Measurements from ENCODE around the gene ZNF12.

Gene ZNF12

DNA sequence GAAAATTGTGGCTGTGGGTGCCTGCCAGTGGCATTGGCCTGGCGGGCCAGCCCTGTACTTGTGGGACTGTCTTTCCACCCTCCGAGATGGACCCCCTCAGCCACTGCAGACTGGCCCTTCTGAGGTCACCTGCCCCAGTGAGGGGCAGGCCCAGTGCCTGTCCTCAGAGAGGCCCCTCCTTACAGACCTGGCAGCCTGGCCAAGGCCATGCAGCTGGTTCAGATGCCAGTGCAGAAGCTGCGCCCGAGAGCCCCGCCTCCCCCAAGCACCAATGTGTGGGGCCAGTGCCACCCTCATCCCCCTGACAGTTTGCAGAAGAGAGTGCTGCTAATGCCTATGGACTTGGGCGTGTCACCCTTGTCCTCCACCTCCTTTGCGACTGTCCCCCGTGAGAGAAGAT lies 59.7 kb downstream of the ZNF12 start:
- DNase-seq (ENCODE audit: low spot score) = no peak

DNA sequence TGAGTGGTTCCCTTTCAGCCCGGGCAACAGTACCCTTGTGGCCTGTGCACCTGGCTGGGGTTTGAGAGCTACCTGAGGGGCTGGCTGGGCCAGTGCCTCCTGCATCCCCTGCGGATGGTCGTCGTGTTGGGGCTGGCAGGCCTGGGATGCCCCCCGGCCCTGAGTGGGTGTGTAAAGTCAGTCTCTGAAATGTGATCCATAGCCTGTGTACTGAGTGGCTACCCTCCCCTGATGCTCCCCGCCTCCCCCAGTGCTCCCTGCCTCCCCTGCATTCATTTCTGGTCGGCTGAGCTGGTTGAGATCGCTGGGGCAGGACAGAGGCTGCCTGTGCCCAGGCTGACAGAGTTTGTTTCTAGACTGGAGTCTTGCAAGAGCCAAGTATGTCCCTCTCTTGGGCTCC lies 60.3 kb downstream of the ZNF12 start:
- DNase-seq (ENCODE audit: low spot score) = no peak

DNA sequence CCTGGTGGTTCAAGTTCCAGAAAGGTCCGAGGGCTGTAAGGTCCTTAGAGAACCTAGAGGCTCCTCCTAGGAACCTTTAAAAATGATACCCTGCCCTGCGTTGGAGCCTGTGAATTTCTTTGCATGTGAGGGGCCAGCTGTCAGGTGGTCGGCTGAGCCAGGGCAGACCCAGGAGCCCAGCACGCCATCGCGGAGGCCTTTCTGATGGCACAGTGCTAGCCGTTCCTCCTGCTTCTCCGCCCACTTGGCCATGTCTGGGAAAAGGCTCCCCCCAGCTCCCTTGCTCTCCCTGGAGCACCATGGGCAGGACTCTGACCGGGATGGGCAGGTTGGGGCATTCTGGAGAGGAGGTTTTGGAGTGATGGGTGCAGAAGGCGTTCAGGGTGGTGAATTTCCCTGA lies 62.0 kb downstream of the ZNF12 start:
- no peak for DNase-seq (ENCODE audit: low spot score)

DNA sequence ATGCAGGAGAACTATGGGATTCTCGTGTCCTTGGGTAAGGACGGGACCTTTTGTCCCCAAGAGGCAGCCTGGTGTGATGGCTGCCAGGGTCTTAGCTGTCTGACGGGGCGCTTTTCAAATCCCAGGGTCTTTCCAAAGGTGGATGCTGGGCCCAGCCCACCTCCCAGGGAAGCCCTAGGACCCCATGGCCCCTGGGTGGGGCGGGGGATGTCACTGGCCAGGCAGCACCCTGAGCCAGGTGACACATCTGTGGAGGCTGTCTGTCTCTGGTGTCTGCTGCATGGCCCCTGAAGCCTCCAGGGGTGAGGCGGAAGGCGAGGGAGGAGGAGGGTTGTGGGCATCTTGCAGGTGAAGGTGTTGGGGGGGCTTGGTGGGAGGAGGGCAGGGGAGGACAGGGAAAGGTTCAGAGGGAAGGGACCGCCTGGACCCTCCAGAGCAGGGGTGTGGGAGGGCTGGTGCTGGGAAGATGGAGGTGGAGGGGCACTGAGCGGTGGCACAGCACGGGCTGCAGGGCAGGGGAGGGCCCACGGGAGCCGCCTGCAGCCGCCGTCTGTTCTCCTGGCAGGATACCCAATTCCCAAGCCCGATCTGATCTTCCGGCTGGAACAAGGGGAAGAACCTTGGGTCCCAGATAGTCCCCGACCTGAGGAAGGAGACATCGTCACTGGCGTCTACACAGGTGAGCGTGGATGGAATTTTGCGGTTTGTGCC lies 62.7 kb downstream of the ZNF12 start:
- no peak for DNase-seq (ENCODE audit: low spot score)

DNA sequence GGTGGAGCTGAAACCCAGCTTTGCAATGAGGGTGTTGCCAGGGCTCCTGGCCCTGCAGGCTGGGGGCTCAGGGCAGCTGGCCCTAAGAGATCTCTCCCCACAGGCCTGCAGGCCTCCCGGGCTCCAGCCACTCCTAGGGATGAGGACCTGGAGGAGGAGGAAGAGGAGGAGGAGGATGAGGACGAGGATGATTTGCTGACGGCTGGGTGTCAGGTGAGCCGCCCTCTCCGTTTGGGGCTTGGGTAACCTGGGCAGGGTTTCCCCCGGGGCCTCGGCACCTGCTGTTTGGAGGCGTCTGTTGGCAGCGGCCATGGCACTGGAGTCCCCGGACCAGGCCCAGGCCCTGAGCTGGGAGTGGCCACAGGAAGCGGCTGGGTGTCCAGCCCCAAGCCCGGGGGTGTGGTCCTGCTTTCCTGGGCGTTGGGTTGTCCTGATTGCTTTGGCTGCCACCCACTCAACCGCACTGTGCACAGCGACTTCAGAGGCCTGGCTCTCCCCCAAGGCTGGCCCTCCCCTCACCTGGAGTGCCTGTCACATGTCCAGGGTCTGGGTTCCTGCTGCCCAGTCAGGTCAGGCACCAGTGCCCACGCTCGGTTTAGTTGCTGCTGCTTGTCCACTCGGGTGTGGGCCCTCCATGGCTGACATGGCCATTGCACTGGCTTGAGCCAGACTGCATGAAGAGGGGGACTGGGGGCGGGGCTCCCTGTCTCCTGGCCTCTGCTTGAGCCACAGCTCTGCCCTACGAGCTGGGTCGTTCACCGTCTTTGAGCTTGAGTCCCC lies 63.7 kb downstream of the ZNF12 start:
- DNase-seq (ENCODE audit: low spot score) = no peak

DNA sequence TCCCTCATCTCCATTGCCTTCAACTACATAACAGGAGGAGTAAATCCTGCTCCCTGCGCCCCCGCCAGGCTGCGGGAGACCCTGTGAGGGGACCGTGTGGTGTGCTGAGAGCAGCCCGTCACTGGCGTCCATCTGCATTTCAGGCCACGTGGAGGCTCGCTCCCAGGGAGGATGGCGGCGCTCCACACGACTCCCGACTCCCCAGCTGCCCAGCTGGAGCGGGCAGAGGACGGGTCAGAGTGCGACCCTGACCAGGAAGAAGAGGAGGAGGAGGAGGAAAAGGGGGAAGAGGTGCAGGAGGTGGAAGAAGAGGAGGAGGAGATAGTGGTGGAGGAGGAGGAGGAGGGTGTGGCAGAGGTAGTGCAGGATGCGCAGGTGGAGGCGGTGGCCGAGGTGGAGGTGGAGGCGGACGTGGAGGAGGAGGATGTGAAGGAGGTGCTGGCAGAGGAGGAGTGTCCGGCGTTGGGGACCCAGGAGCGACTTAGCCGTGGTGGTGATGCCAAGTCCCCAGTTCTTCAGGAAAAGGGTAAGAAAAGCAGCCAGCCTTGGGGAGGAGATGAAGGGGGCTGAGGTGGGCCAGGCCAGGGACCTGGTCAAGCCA lies 64.4 kb downstream of the ZNF12 start:
- DNase-seq (ENCODE audit: low spot score) = no peak

DNA sequence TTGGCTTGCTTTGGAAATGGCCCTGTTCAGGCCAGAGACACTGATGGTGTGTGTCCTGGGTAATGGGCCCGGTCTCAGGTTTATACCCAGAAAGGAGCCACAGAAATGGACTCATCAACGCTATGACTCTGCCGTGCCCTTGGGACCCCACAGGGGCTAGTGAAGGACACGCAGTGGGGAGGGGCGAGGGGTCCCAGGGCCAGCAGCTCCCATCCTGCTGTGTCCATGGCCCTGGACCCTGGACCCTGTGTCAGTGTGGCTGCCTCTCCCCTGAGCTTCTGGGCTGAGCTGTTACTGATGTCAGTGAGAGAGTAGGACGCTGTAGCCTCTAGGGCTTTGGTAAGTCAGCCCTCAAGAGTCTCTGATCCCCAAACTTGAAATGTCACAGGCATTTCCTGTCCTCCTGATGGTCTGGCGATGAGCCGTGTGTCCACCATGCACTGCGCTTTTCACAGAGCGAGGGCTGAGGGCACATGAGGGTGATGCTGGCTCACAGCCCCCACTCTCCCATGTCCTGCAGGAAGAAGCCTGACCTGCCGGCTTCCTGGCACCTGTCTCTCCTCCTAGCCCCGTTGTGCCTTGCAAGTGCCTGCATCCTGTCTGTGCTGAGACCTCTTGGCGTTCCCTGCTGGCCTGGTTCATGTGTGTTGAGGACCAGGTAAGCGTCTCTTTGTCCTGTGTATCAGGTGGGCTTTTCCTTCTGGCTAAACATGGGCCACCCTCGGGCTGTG lies 65.3 kb downstream of the ZNF12 start:
- DNase-seq (ENCODE audit: low spot score) = no peak

DNA sequence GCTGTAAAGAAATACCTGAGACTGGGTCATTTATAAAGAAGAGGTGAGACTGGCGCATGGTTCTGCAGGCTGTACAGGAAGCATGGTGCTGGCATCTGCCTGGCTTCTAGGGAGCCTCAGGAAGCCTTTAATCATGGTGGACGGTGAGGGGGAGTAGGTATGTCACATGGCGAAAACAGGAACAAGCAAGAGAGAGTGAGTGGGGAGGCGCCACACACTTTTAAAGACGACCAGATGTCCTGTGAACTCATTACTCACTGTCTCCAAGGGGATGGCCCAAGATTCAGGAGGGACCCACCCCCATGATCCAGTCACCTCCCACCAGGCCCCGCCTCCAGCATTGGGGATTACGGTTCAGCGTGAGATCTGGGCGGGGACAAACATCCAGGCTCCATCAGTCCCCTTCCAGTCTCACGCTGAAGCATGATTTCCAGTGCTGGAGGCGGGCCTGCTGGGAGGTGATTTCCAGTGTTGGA lies 66.5 kb downstream of the ZNF12 start:
- no peak for DNase-seq (ENCODE audit: low spot score)

DNA sequence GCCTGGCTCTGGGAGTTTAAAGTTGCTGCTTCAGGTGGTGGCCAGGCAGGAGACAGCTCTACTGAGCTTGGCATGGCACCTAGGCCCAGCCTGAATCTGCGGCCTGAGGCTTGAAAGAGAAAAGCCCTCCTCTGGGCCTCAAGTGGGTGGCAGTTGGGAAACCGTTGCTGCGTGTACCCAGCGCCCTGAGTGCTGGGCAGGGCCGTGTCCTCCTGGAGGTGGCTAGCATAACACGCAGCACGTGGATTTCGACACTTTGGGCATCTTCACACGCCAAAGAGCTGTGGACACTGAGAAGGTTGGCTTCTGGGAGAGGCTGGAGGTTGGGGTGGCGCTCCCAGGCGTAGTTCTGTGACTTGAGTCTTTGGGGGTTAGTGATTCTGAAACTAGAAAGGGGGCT lies 67.1 kb downstream of the ZNF12 start:
- DNase-seq (ENCODE audit: low spot score) = no peak

DNA sequence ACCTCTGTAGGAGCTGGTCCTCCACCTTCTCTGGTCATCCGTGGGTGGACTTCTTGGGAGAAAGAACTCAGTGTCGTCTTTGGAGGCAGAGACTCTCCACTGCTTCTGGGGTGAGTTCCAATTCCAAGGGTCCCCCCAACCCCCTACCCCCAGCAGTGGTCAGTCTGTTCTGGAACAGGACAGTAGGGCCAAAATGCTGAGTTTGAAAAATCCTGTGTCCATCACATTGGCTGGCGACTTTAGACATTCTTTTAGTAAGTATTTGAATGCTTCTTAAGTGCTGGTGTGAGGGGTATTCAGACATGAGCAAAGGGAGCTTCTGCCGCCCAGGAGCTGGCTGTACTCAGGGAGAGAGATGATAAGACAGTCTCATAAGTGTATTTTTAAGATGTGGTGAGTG lies 67.7 kb downstream of the ZNF12 start:
- DNase-seq (ENCODE audit: low spot score) = no peak
